CD4-positive, alpha-beta memory T cell (primary cell): Measurements from ENCODE around the gene FBXO7. TPM values are rescaled to one million over a fixed set of nuclear protein-coding genes. Genes with fewer than 3 reads are reported as not detected.

ENCODE experiments used
- CTCF ChIA-PET: fragments of 350-600 bp; sonication (Branson Sonifier 250); formaldehyde crosslinking; loops from one replicate; lab custom pipeline; 2021; ENCODE audit warnings: inconsistent platforms; ENCODE audit not compliant: partially characterized antibody; lab: Charles Lee
- POLR2A ChIA-PET: fragments of 350-600 bp; sonication (Branson Sonifier 250); formaldehyde crosslinking; loops from one replicate; lab custom pipeline; 2021; ENCODE audit not compliant: partially characterized antibody; lab: Charles Lee
- DNase-seq, 5 donors: peaks; one replicate each; pipeline versions ENCODE4 v3.0.0 to v3.0.0-alpha.2; 2020 to 2022; ENCODE audit warnings: mixed read lengths in 1 of 5
- H3K27ac ChIP-seq: one replicate; pipeline ENCODE4 v1.7.0; 2013; ENCODE audit warnings: low read depth, low read length
- H3K27me3 ChIP-seq: 2 replicates; pipeline ENCODE4 v1.7.0; 2013; ENCODE audit warnings: mild to moderate bottlenecking, low read length, moderate library complexity; ENCODE audit not compliant: insufficient read depth
- H3K36me3 ChIP-seq: 2 replicates; pipeline ENCODE4 v1.7.0; 2013; ENCODE audit warnings: mild to moderate bottlenecking, low read length, moderate library complexity; ENCODE audit not compliant: insufficient read depth
- H3K4me1 ChIP-seq: 2 replicates; pipeline ENCODE4 v1.7.0; 2013; ENCODE audit warnings: mild to moderate bottlenecking, low read length, moderate library complexity; ENCODE audit not compliant: insufficient read depth
- H3K4me3 ChIP-seq, 2 donors: one replicate each; pipeline ENCODE4 v1.7.0; 2013; ENCODE audit warnings: low read length in 2 of 2, mild to moderate bottlenecking in 1 of 2
- H3K9me3 ChIP-seq, 2 donors: one replicate each; pipeline ENCODE4 v1.7.0; 2013; ENCODE audit warnings: low read length in 2 of 2, control low read depth in 1 of 2; ENCODE audit not compliant: control insufficient read depth in 1 of 2
- H3K27ac Mint-ChIP-seq, 7 donors: one replicate each; pipeline ENCODE4 v1.8.0; 2020 to 2021; ENCODE audit warnings: mixed read lengths in 7 of 7, mild to moderate bottlenecking in 6 of 7, inconsistent platforms in 3 of 7, moderate library complexity in 3 of 7
- H3K27me3 Mint-ChIP-seq, 2 donors: one replicate each; pipeline ENCODE4 v1.8.0; 2020 to 2021; ENCODE audit warnings: mixed read lengths in 2 of 2
- H3K36me3 Mint-ChIP-seq, 2 donors: one replicate each; pipeline ENCODE4 v1.8.0; 2020 to 2021; ENCODE audit warnings: mixed read lengths in 2 of 2, inconsistent platforms in 1 of 2, mild to moderate bottlenecking in 1 of 2
- H3K4me1 Mint-ChIP-seq, 4 donors: one replicate each; pipeline ENCODE4 v1.8.0; 2020 to 2021; ENCODE audit warnings: mixed read lengths in 4 of 4, mild to moderate bottlenecking in 1 of 4
- H3K4me3 Mint-ChIP-seq, 8 donors: one replicate each; pipeline ENCODE4 v1.8.0; 2020 to 2021; ENCODE audit warnings: mixed read lengths in 8 of 8, mild to moderate bottlenecking in 7 of 8, moderate library complexity in 6 of 8, inconsistent platforms in 3 of 8
- H3K9me3 Mint-ChIP-seq, 8 donors: one replicate each; pipeline ENCODE4 v1.8.0; 2020 to 2021; ENCODE audit warnings: mixed read lengths in 8 of 8, mild to moderate bottlenecking in 5 of 8, inconsistent platforms in 3 of 8, moderate library complexity in 1 of 8
- intact Hi-C: fragments of 100-400 bp; cut with micrococcal nuclease; formaldehyde crosslinking; loops from one replicate; pipeline ENCODE4 v1.15.1; 2023
- polyA plus RNA-seq, 2 donors: library from polyadenylated mRNA; unstranded; fragments of 300-500 nt; fragmentation: Illumina TruSeq; gene quantifications; one replicate each; pipeline ENCODE4 v1.2.3, GENCODE V29; 2021
- total RNA-seq, 2 experiments: library from RNA; stranded (reverse); gene quantifications; one replicate each; pipeline ENCODE4 v1.2.3, GENCODE V29; 2021

Gene FBXO7
- total and polyA plus RNA-seq, 4 experiments from 2014 or later, result 89.3 to 189 (median 120) TPM

DNA sequence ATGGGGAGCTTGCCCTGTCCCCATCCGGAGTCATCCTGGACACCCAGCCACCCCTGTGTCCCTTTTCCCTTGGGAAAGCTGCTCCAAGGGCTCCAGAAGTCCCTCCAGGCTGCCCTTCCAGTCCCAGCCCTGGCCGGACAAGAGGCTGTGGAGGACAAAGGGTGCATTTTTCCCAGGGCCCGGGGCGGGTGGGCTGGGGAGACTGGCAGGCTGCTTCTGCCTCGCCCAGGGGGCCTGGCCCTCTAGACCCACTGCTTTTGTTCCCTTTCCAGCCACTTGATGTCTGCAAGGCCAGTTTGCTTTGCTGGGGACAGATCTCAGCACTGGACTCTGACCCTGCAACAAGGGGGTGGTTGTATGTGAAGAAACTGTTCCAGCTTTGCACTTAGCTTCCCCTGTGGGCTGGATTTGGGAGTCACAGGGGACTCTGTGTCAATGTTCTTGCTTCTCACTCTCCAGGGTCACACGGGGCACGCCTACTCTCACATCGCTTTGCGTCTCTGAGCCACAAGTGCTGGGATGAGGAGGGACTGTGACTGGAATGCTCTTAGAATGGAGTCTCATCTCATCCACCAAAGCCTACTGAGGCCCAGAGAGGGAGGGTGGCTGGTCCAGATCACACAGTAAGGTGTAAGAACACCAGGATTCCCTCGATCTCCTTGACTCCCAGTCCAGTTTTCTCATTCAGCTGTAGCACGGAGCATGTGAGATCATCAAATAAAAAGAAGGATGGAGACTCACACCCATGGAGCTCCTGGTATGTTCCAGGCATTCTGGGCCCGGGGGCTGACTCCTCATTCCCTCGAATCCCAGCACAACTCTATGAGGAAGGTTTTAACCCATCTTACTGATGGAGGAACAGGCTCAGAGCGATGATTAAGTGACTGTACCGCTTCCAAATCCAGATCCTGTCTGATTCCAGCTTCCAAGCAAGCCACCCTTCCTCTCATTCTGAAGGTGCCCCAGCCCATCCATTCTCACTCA is 59.9 kb downstream of the FBXO7 start:
- Histone ChIP-seq H3K9me3 (no peaks in the 10 kb centered on the region), H3K4me1 (no peaks in the 10 kb centered on the region), H3K4me3 (no peak overlapping the region), H3K36me3 (no peaks in the 10 kb centered on the region), H3K27ac (no peak overlapping the region), H3K27me3 (no peaks in the 10 kb centered on the region)
- no peak for DNase-seq
- Mint-ChIP-seq H3K4me3 (no peak overlapping the region), H3K4me1 (no peaks in the 10 kb centered on the region), H3K27me3 (peaks cover 8 to 12% of the 10 kb centered on the region in 2 donors), H3K27ac (no peak overlapping the region), H3K9me3 (peaks cover 0 to 3% (median 0%) of the 10 kb centered on the region in 8 donors), H3K36me3 (no peaks in the 10 kb centered on the region)
- intact Hi-C loops, result no loop called here
- ChIA-PET POLR2A (no interaction called here), CTCF (interaction anchor here (1.0 kb wide), 1 partner anchor 260 kb away, joined by 3 read pairs; no protein-coding TSS in a partner anchor)

DNA sequence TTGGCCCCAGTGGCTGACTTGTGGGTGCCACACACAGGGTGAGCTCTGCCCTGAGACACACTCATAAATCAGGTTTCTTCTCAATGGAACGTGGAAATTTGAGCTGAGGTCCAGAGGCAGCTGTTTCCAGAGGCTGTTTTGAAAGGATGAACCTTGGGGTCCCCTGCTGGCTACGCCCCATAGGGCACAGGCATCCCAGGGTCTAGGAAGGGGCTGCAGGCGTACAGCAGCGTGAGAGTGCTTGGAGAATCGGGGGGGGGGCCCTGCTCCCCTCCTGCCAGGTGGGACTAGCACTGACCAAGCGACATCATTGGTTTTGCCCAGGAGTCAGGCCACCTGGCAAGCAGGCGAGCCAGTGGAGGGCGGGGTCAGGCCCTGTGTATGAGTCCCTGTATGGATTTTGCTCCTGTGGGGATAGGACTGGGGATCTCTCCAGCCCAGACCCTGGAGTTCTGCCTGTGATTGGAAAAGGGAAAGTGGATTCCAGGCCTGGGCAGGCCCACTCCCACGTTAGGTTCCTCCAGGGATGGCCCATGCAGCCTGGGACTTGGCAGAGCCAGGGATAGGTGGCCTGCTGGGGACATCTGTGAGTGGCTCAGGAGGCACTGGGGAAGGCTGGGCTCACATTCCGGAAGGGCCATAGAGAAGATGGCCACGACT is 61.0 kb downstream of the FBXO7 start:
- Histone ChIP-seq H3K36me3 (no peaks in the 10 kb centered on the region), H3K27ac (no peak overlapping the region), H3K9me3 (no peaks in the 10 kb centered on the region), H3K4me1 (no peaks in the 10 kb centered on the region), H3K27me3 (no peaks in the 10 kb centered on the region), H3K4me3 (no peak overlapping the region)
- Mint-ChIP-seq H3K27me3 (peaks cover 9% of the 10 kb centered on the region in 2 donors), H3K4me3 (no peak overlapping the region), H3K4me1 (no peaks in the 10 kb centered on the region), H3K36me3 (no peaks in the 10 kb centered on the region), H3K9me3 (peaks cover 0 to 3% (median 0%) of the 10 kb centered on the region in 8 donors), H3K27ac (no peak overlapping the region)
- POLR2A ChIA-PET, result no interaction called here
- intact Hi-C loops, result no loop called here
- DNase-seq, result no peak
- CTCF ChIA-PET, result interaction anchor here (1.0 kb wide), 1 partner anchor 259 kb away, joined by 3 read pairs; no protein-coding TSS in a partner anchor

DNA sequence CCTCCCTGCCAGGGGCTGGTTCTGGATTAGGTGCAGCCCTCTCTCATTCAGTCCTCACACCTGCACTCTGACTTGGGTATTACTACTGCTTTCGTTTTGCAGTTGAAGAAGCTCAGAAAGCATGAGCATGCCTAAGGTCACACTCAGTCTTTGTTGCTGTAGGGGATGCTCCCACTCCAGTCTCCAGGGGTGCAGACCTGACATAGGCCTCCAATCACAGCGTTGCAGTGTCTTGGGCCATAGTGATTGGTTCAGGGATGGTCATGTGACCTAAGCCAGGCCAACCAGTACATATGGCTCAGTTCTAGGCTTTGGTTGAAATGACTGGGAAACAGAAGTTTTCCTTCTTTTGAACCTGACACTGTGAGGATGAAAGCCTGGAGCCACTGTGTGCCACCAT is 61.7 kb downstream of the FBXO7 start:
- Histone ChIP-seq H3K36me3 (no peaks in the 10 kb centered on the region), H3K27me3 (no peaks in the 10 kb centered on the region), H3K27ac (no peak overlapping the region), H3K4me1 (no peaks in the 10 kb centered on the region), H3K4me3 (no peak overlapping the region), H3K9me3 (no peaks in the 10 kb centered on the region)
- POLR2A ChIA-PET, result no interaction called here
- Mint-ChIP-seq H3K36me3 (no peaks in the 10 kb centered on the region), H3K4me1 (no peaks in the 10 kb centered on the region), H3K27me3 (peaks cover 9% of the 10 kb centered on the region in 2 donors), H3K27ac (no peak overlapping the region), H3K9me3 (peaks cover 0 to 3% (median 0%) of the 10 kb centered on the region in 8 donors), H3K4me3 (no peak overlapping the region)
- DNase-seq, result no peak
- CTCF ChIA-PET, result no interaction called here
- intact Hi-C loops, result no loop called here

DNA sequence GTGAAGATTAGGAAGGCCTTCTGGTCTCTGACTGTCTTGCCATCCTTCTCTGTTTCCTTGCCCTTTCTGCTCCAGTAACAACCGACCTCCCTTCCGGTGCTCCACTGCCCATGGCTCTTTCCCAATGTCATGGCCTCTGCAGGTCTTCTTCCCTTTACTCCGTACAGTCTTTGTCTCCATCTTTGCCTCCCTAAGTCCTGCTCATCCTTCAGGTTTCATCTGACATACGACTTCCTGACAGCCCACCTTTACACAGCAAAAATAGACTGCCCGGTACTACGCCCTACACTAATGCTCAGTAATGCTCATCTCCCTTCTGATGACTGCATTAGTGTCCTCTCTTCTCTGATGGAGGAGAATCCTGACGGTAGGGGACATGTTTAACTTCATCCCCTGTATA is 63.9 kb downstream of the FBXO7 start:
- Mint-ChIP-seq H3K4me3 (no peak overlapping the region), H3K27ac (no peak overlapping the region), H3K9me3 (peaks cover 0 to 2% (median 0%) of the 10 kb centered on the region in 8 donors), H3K4me1 (no peaks in the 10 kb centered on the region), H3K27me3 (peaks cover 7 to 9% of the 10 kb centered on the region in 2 donors), H3K36me3 (no peaks in the 10 kb centered on the region)
- Histone ChIP-seq H3K27me3 (no peaks in the 10 kb centered on the region), H3K4me3 (no peak overlapping the region), H3K4me1 (no peaks in the 10 kb centered on the region), H3K27ac (no peak overlapping the region), H3K36me3 (no peaks in the 10 kb centered on the region), H3K9me3 (no peaks in the 10 kb centered on the region)
- ChIA-PET POLR2A (no interaction called here), CTCF (no interaction called here)
- no peak for DNase-seq
- intact Hi-C loops, result no loop called here

DNA sequence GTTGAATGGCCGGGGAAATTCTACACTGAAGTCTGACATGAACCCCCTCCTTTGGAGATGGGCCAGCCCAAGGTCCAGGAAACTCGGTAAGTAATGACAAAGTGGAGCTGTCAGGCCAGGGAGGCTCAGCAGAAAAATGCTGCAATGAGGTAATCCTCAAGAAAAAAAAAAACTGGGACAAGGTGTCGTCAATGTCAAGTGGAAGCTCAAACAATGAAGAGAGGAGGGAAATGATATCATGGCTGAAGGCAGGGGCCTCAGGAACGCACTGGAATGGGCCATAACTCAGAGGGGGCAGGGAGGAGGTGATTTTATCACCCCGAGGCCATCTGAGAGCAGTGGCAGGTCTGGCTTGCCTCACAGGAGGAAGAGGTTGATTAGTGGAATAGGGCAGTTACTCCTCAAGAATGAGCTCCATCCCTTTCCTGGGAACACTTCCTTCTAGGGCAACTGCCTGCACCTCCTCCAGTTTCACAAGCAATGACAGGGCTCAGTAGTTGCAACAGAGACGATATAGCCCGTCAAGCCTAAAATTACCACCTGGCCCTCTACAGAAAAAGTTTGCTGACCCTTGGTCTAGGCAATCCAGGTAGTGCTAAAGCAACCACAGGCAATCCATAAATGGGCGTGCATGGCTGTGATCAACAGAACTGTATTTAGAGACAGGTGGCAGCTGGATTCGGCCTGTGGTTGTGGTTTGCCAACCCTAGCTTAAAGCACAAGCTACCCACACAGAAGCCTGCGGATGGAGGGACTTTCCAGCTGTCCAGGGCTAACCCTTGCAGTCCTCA is 65.2 kb downstream of the FBXO7 start:
- peaks cover 8 to 10% of the 10 kb centered on the region in 2 donors for H3K27me3 Mint-ChIP-seq

DNA sequence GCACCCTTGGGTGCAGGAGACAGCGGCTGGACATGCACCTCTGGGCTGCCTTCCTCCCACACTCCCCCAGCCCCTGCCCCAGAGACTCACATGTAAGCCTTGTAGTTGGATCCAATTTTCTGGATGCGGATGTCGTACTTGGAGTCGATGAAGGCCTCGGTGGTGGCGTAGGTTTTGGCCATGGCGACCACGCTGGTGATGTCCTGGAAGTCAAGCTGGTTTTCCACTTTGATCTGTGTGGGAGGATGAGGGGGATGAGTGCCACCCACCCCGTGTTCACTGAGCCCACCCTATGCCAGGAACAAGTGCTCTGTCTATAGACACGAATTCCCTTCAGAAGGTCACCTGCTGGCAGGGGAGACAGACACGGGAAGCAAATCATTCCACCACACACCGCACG is 66.9 kb downstream of the FBXO7 start:
- POLR2A ChIA-PET, result no interaction called here
- intact Hi-C loops, result no loop called here
- H3K27me3 Mint-ChIP-seq, result peaks cover 10 to 13% of the 10 kb centered on the region in 2 donors

More for the DNA sequence above, 65.2 kb downstream of the FBXO7 start:
- ChIA-PET POLR2A (no interaction called here), CTCF (no interaction called here)
- Histone ChIP-seq H3K36me3 (no peaks in the 10 kb centered on the region), H3K27me3 (no peaks in the 10 kb centered on the region), H3K27ac (no peak overlapping the region), H3K4me1 (no peaks in the 10 kb centered on the region), H3K4me3 (no peak overlapping the region), H3K9me3 (no peaks in the 10 kb centered on the region)
- no peaks in the 10 kb centered on the region for H3K36me3 Mint-ChIP-seq
- intact Hi-C loops, result no loop called here
- DNase-seq, result no peak
- peaks cover 0 to 2% (median 0%) of the 10 kb centered on the region in 8 donors for H3K9me3 Mint-ChIP-seq
- H3K4me1 Mint-ChIP-seq, result no peaks in the 10 kb centered on the region
- H3K4me3 Mint-ChIP-seq, result no peak overlapping the region
- H3K27ac Mint-ChIP-seq, result no peak overlapping the region

More for the DNA sequence above, 66.9 kb downstream of the FBXO7 start:
- no peaks in the 10 kb centered on the region for H3K9me3 ChIP-seq
- H3K4me1 ChIP-seq, result no peaks in the 10 kb centered on the region
- Mint-ChIP-seq H3K36me3 (no peaks in the 10 kb centered on the region), H3K9me3 (peaks cover 0 to 2% (median 0%) of the 10 kb centered on the region in 8 donors), H3K27ac (no peak overlapping the region), H3K4me1 (no peaks in the 10 kb centered on the region), H3K4me3 (no peak overlapping the region)
- no peaks in the 10 kb centered on the region for H3K27me3 ChIP-seq
- no peak overlapping the region for H3K27ac ChIP-seq
- no peaks in the 10 kb centered on the region for H3K36me3 ChIP-seq
- CTCF ChIA-PET, result no interaction called here
- DNase-seq, result no peak
- H3K4me3 ChIP-seq, result no peak overlapping the region
